ENCODE measurements around the gene CACFD1.

CACFD1 gene

GRCh38 chr9:133520121-133520835 lies 60.5 kb downstream of the CACFD1 start:
- DNase-seq, result no peak
